Ishikawa (cell line): ENCODE measurements around the gene LRRC30.

Experiments used
- CEBPB ChIP-seq: IDR thresholded peaks from 2 replicates; pipeline ENCODE4 v1.6.1; 2012
- CREB1 ChIP-seq: IDR thresholded peaks from 2 replicates; pipeline ENCODE4 v1.6.1; 2012; ENCODE audit warnings: low read depth
- EGR1 ChIP-seq: IDR thresholded peaks from 2 replicates; pipeline ENCODE4 v1.6.1; 2012
- EP300 ChIP-seq: IDR thresholded peaks from 2 replicates; pipeline ENCODE4 v1.6.1; 2012; ENCODE audit warnings: borderline replicate concordance
- FOXM1 ChIP-seq: IDR thresholded peaks from 2 replicates; pipeline ENCODE4 v1.6.1; 2012; ENCODE audit warnings: low read depth, borderline replicate concordance
- NFIC ChIP-seq: IDR thresholded peaks from 2 replicates; pipeline ENCODE4 v1.6.1; 2012
- RAD21 ChIP-seq: IDR thresholded peaks from 2 replicates; pipeline ENCODE4 v1.6.1; 2012; ENCODE audit warnings: low read depth
- REST ChIP-seq: IDR thresholded peaks from 2 replicates; pipeline ENCODE4 v1.6.1; 2012; ENCODE audit warnings: low read depth, mild to moderate bottlenecking
- TAF1 ChIP-seq: IDR thresholded peaks from 2 replicates; pipeline ENCODE4 v1.6.1; 2012; ENCODE audit warnings: low read depth, mild to moderate bottlenecking
- TCF12 ChIP-seq: IDR thresholded peaks from 2 replicates; pipeline ENCODE4 v1.6.1; 2012; ENCODE audit warnings: low read depth
- TEAD4 ChIP-seq: IDR thresholded peaks from 2 replicates; pipeline ENCODE4 v1.6.1; 2012
- USF1 ChIP-seq: IDR thresholded peaks from 2 replicates; pipeline ENCODE4 v1.6.1; 2012
- YY1 ChIP-seq: IDR thresholded peaks from 2 replicates; pipeline ENCODE4 v1.6.1; 2012; ENCODE audit warnings: low read depth
- ZBTB7A ChIP-seq: IDR thresholded peaks from 2 replicates; pipeline ENCODE4 v1.6.1; 2012; ENCODE audit warnings: low read depth
- TF ChIP-seq, protein P1 (sequence below): IDR thresholded peaks from 2 replicates; pipeline ENCODE4 v1.6.1; 2012

Gene LRRC30

DNA sequence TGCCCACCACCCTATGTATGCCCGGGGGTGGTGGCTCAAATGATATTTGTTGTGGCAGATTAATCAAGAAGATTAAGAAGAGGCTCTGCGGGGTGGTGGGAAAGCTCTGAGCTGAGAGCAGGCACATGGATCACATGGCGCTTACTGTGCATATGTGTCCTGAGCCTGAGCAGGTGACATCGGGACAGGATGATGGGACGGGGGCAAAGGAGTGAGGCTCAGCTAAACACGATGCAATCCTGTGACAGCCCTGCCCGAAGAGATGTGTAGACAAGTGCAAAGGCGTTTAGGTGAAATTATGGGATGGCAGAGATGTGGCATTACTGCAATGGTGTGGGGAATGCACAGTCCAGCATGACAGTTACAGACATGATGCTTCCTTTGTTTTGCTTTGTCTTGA, 6.0 kb downstream of the LRRC30 start:
- no peak for TF ChIP-seq RAD21
- no peak for TF ChIP-seq ZBTB7A
- TF ChIP-seq CEBPB = no peak
- TF ChIP-seq, protein P1, sequence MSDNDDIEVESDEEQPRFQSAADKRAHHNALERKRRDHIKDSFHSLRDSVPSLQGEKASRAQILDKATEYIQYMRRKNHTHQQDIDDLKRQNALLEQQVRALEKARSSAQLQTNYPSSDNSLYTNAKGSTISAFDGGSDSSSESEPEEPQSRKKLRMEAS = no peak
- TF ChIP-seq CREB1 = no peak
- TF ChIP-seq FOXM1 = no peak
- no peak for TF ChIP-seq EGR1
- TF ChIP-seq EP300 = no peak

- TF ChIP-seq, protein P1 = no peak
- no peak for TF ChIP-seq TEAD4
- no peak for TF ChIP-seq YY1
- TF ChIP-seq CEBPB = no peak
- TF ChIP-seq NFIC = no peak
- no peak for TF ChIP-seq USF1
- no peak for TF ChIP-seq EGR1
- TF ChIP-seq TAF1 = no peak
- TF ChIP-seq RAD21 = no peak
- TF ChIP-seq CREB1 = no peak
These were observed 6.9 kb downstream of the LRRC30 start for GRCh38 chr18:7237673-7238272.

GRCh38 chr18:7242926-7243325, 12.0 kb downstream of the LRRC30 start:
- TF ChIP-seq TEAD4 = no peak
- no peak for TF ChIP-seq ZBTB7A

- TF ChIP-seq, protein P1 = no peak
- TF ChIP-seq TAF1 = no peak
- no peak for TF ChIP-seq FOXM1
- TF ChIP-seq TCF12 = no peak
- no peak for TF ChIP-seq USF1
- no peak for TF ChIP-seq TEAD4
- TF ChIP-seq NFIC = no peak
These were observed 18.0 kb downstream of the LRRC30 start for GRCh38 chr18:7248877-7249276.

- TF ChIP-seq YY1 (no peak), TCF12 (no peak), CEBPB (no peak), FOXM1 (no peak), NFIC (no peak), TEAD4 (no peak), USF1 (no peak), REST (no peak), CREB1 (no peak), ZBTB7A (no peak), EGR1 (no peak), EP300 (no peak), RAD21 (no peak), TAF1 (no peak)
- TF ChIP-seq, protein P1 = no peak
These were observed 23.3 kb downstream of the LRRC30 start for GRCh38 chr18:7254163-7254562.

DNA sequence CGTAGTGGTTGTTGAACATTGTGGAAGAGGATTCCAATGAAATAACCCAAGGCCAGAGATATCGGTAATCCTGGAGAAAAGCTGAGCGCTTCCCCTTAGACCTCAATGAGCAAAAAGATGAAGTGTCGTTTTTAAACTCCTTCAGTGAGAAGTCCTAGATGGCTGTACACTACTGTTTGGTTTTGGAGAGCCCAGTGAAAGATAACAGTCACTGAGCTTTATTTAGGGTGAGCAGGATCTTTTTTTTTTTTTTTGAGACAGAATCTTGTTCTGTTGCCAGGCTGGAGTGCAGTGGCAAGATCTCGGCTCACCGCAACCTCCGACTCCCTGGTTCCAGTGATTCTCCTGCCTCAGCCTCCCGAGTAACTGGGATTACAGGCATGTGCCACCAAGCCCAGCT, 24.2 kb downstream of the LRRC30 start:
- TF ChIP-seq TEAD4 (no peak), NFIC (no peak), EP300 (no peak), ZBTB7A (no peak), CREB1 (no peak), FOXM1 (no peak), CEBPB (no peak), TAF1 (no peak), USF1 (no peak), RAD21 (no peak), REST (no peak), TCF12 (no peak)
- TF ChIP-seq, protein P1 = no peak
